ENCODE measurements around the gene ZNF831.

Gene ZNF831

GRCh38 chr20:59141818-59142581, 21.6 kb upstream of the ZNF831 start:
- no peak for DNase-seq

GRCh38 chr20:59143326-59143725, 20.3 kb upstream of the ZNF831 start:
- DNase-seq = no peak

- DNase-seq = no peak
These were observed 19.3 kb upstream of the ZNF831 start for GRCh38 chr20:59144179-59144830.

- no peak for DNase-seq
These were observed 18.8 kb upstream of the ZNF831 start for GRCh38 chr20:59144831-59145196.

GRCh38 chr20:59145247-59145923, 18.2 kb upstream of the ZNF831 start:
- no peak for DNase-seq

- no peak for DNase-seq
These were observed 17.5 kb upstream of the ZNF831 start for GRCh38 chr20:59145924-59146779.

- no peak for DNase-seq
These were observed 16.6 kb upstream of the ZNF831 start for GRCh38 chr20:59146780-59147565.

- no peak for DNase-seq
These were observed 16.0 kb upstream of the ZNF831 start for GRCh38 chr20:59147586-59147985.

GRCh38 chr20:59148701-59149493, 14.7 kb upstream of the ZNF831 start:
- DNase-seq = no peak

- no peak for DNase-seq
These were observed 13.7 kb upstream of the ZNF831 start for GRCh38 chr20:59149678-59150504.

GRCh38 chr20:59150821-59151251, 12.8 kb upstream of the ZNF831 start:
- no peak for DNase-seq

- no peak for DNase-seq
These were observed 12.2 kb upstream of the ZNF831 start for GRCh38 chr20:59151391-59151790.

GRCh38 chr20:59151820-59152219, 11.8 kb upstream of the ZNF831 start:
- no peak for DNase-seq

GRCh38 chr20:59152559-59153354, 10.9 kb upstream of the ZNF831 start:
- DNase-seq = no peak

GRCh38 chr20:59153355-59153681, 10.3 kb upstream of the ZNF831 start:
- no peak for DNase-seq

- DNase-seq = no peak
These were observed 9.8 kb upstream of the ZNF831 start for GRCh38 chr20:59153832-59154231.

- DNase-seq = no peak
These were observed 9.2 kb upstream of the ZNF831 start for GRCh38 chr20:59154317-59155013.

GRCh38 chr20:59157064-59157463, 6.6 kb upstream of the ZNF831 start:
- DNase-seq = no peak

GRCh38 chr20:59157531-59157930, 6.1 kb upstream of the ZNF831 start:
- DNase-seq = no peak

Data from NCI-H1092 (cell line).